ENCODE data around the gene TSR2.
"Not testable (repeated sequence)": the region's sequence is repeated elsewhere in the genome, so short reads cannot be mapped to it uniquely, and the experiment has no call there.

The TSR2 gene

GRCh38 chrX:54452920-54453319 lies 12.7 kb downstream of the TSR2 start:
- peak; percentile 14 for DNase-seq (ENCODE audit: low read depth, low spot score)
- H3K4me3 ChIP-seq (ENCODE audit: low read length) = no peak overlapping the region

GRCh38 chrX:54470054-54470760 lies 30.0 kb downstream of the TSR2 start:
- no peak for DNase-seq (ENCODE audit: low read depth, low spot score)
- no peak overlapping the region for H3K4me3 ChIP-seq (ENCODE audit: low read length)

GRCh38 chrX:54473993-54474859 lies 34.0 kb downstream of the TSR2 start:
- H3K4me3 ChIP-seq (ENCODE audit: low read length) = no peak overlapping the region
- DNase-seq (ENCODE audit: low read depth, low spot score) = no peak

- no peak overlapping the region for H3K4me3 ChIP-seq (ENCODE audit: low read length)
- no peak for DNase-seq (ENCODE audit: low read depth, low spot score)
Measured at GRCh38 chrX:54479136-54480111, 39.2 kb downstream of the TSR2 start.

GRCh38 chrX:54482839-54483593 lies 42.8 kb downstream of the TSR2 start:
- no peak overlapping the region for H3K4me3 ChIP-seq (ENCODE audit: low read length)
- no peak for DNase-seq (ENCODE audit: low read depth, low spot score)

- no peak overlapping the region for H3K4me3 ChIP-seq (ENCODE audit: low read length)
Measured at GRCh38 chrX:54483946-54484345, 43.7 kb downstream of the TSR2 start.

GRCh38 chrX:54484666-54485065 lies 44.5 kb downstream of the TSR2 start:
- DNase-seq (ENCODE audit: low read depth, low spot score) = no peak
- no peak overlapping the region for H3K4me3 ChIP-seq (ENCODE audit: low read length)

More at GRCh38 chrX:54483946-54484345, 43.7 kb downstream of the TSR2 start:
- no peak for DNase-seq (ENCODE audit: low read depth, low spot score)

GRCh38 chrX:54489819-54490218 lies 49.6 kb downstream of the TSR2 start:
- DNase-seq (ENCODE audit: low read depth, low spot score) = not testable (repeated sequence)

GRCh38 chrX:54492340-54492739 lies 52.1 kb downstream of the TSR2 start:
- no peak overlapping the region for H3K4me3 ChIP-seq (ENCODE audit: low read length)
- DNase-seq (ENCODE audit: low read depth, low spot score) = no peak

More at GRCh38 chrX:54489819-54490218, 49.6 kb downstream of the TSR2 start:
- not testable (repeated sequence) for H3K4me3 ChIP-seq (ENCODE audit: low read length)

GRCh38 chrX:54494166-54494988 lies 54.2 kb downstream of the TSR2 start:
- DNase-seq (ENCODE audit: low read depth, low spot score) = no peak
- no peak overlapping the region for H3K4me3 ChIP-seq (ENCODE audit: low read length)
